Panc1 (cell line): Measurements from ENCODE around the gene SOS2. TPM values are rescaled to one million over a fixed set of nuclear protein-coding genes. Genes with fewer than 3 reads are reported as not detected.

Experiments used
- ATAC-seq: fragments of 200-7000 bp; cut with Tn5 transposase; 2 replicates; pipeline ENCODE4 v1.9.1; 2020; ENCODE audit warnings: mild to moderate bottlenecking, moderate library complexity
- BruUV-seq: library from RNA; stranded (reverse); fragments of 400-500 nt; replicated peaks from 2 replicates; lab custom pipeline; 2021; lab: Mats Ljungman, UMichigan
- CTCF ChIA-PET: fragments of 300-600 bp; sonication (Branson Sonifier 250); formaldehyde crosslinking; loops from one replicate; lab custom pipeline; 2022; ENCODE audit warnings: antibody characterized with exemption; lab: Charles Lee
- POLR2A ChIA-PET: fragments of 300-600 bp; sonication (Branson Sonifier 250); formaldehyde crosslinking; loops from one replicate; lab custom pipeline; 2022; ENCODE audit warnings: antibody characterized with exemption; lab: Charles Lee
- DNase-seq: peaks from one replicate; pipeline ENCODE4 v3.0.0-alpha.2; 2010; ENCODE audit warnings: low read depth, low spot score
- H3K27ac ChIP-seq: 2 replicates; pipeline ENCODE4 v1.5.1; 2011; ENCODE audit warnings: mild to moderate bottlenecking, low read length, inconsistent platforms
- H3K27me3 ChIP-seq: fragments of 200-500 bp; sonication (Bioruptor generic); 2 replicates; pipeline ENCODE4 v1.6.0; 2014; ENCODE audit warnings: low read length, inconsistent platforms; ENCODE audit not compliant: control insufficient read depth, insufficient read depth
- H3K36me3 ChIP-seq: fragments of 200-500 bp; sonication (Bioruptor generic); 2 replicates; pipeline ENCODE4 v1.5.1; 2014; ENCODE audit warnings: inconsistent platforms, mild to moderate bottlenecking, low read length, moderate library complexity; ENCODE audit not compliant: control insufficient read depth, insufficient read depth
- H3K4me1 ChIP-seq: 2 replicates; pipeline ENCODE4 v1.5.1; 2011; ENCODE audit warnings: inconsistent platforms, mild to moderate bottlenecking, low read length, moderate library complexity; ENCODE audit not compliant: control insufficient read depth, insufficient read depth
- H3K4me3 ChIP-seq, 2 experiments: 2 replicates each; pipeline ENCODE4 v1.5.1; 2011 to 2012; ENCODE audit warnings: low read depth in 2 of 2, low read length in 2 of 2, mild to moderate bottlenecking in 2 of 2, inconsistent platforms in 1 of 2, moderate library complexity in 1 of 2
- H3K9me3 ChIP-seq: fragments of 200-500 bp; sonication (Bioruptor generic); 2 replicates; pipeline ENCODE4 v1.5.1; 2014; ENCODE audit warnings: low read depth, mild to moderate bottlenecking, inconsistent platforms, low read length, moderate library complexity; ENCODE audit not compliant: control insufficient read depth, insufficient read depth
- CTCF ChIP-seq: fragments of 450-650 bp; IDR thresholded peaks from 2 replicates; pipeline ENCODE4 v1.5.1; 2017; ENCODE audit warnings: mild to moderate bottlenecking
- POLR2AphosphoS5 ChIP-seq: IDR thresholded peaks from 2 replicates; pipeline ENCODE4 v1.6.1; 2012; ENCODE audit warnings: mild to moderate bottlenecking, low read depth, low read length, moderate library complexity
- REST ChIP-seq, 2 experiments: IDR thresholded peaks; 2 replicates each; pipeline ENCODE4 v1.6.1; 2011 to 2012; ENCODE audit warnings: low read depth in 2 of 2, control low read depth in 1 of 2, low read length in 1 of 2, mild to moderate bottlenecking in 1 of 2, moderate library complexity in 1 of 2; ENCODE audit not compliant: insufficient read depth in 1 of 2
- SIN3A ChIP-seq: IDR thresholded peaks from 2 replicates; pipeline ENCODE4 v1.6.1; 2012; ENCODE audit warnings: low read depth, mild to moderate bottlenecking, low read length, moderate library complexity, borderline replicate concordance; ENCODE audit not compliant: insufficient read depth
- TCF7L2 ChIP-seq: IDR thresholded peaks from 2 replicates; pipeline ENCODE4 v1.6.1; 2011; ENCODE audit warnings: mild to moderate bottlenecking, low read depth, low read length, inconsistent platforms
- in situ Hi-C: cut with HindIII; loops from 2 replicates; pipeline ENCODE4 v1.10.0; 2016; ENCODE audit warnings: low sequenced_read_pairs, low pct_unique_long_range_greater_than_20kb
- intact Hi-C: fragments of 100-400 bp; cut with micrococcal nuclease; formaldehyde crosslinking; loops from one replicate; pipeline ENCODE4 v1.10.0; 2022; ENCODE audit not compliant: unreplicated experiment
- total RNA-seq: library from RNA; stranded (reverse); gene quantifications from one replicate; pipeline ENCODE4 v1.2.1, GENCODE V29; 2021; ENCODE audit not compliant: unreplicated experiment

SOS2 gene
- total RNA-seq, 1 experiment from 2014 or later, result 21.2 TPM

GRCh38 chr14:50232276-50232642, 881 bp upstream of the SOS2 start:
- intact Hi-C loops, result no loop called here
- ChIA-PET CTCF (no interaction called here), POLR2A (no interaction called here)
- H3K27ac ChIP-seq, result peak overlapping the region; percentile 94
- BruUV-seq, result no TSS peak
- no peak for DNase-seq
- H3K36me3 ChIP-seq, result no peaks in the 10 kb centered on the region; the same call in 1 of the 2 replicates
- H3K4me1 ChIP-seq, result peaks cover 15% of the 10 kb centered on the region
- in situ Hi-C loops, result no loop called here
- peak; percentile 5; the same call in 1 of the 2 replicates for ATAC-seq
- no peaks in the 10 kb centered on the region for H3K27me3 ChIP-seq
- H3K4me3 ChIP-seq, result peak overlapping the region; percentile 69 to 79
- no peaks in the 10 kb centered on the region for H3K9me3 ChIP-seq
- no peak for TF ChIP-seq REST (IDR thresholded peaks at IDR 0.05; ENCODE audit: insufficient read depth in 1 of 2, low read depth in 2 of 2, low read length in 1 of 2)
- no peak for TF ChIP-seq SIN3A
- no peak for TF ChIP-seq POLR2AphosphoS5
- TF ChIP-seq TCF7L2, result no peak
- TF ChIP-seq CTCF, result no peak

GRCh38 chr14:50230701-50231474, 490 bp downstream of the SOS2 start:
- BruUV-seq, result no TSS peak
- H3K36me3 ChIP-seq, result no peaks in the 10 kb centered on the region; the same call in 1 of the 2 replicates

More at GRCh38 chr14:50230701-50231474, 490 bp downstream of the SOS2 start:
- in situ Hi-C loops, result no loop called here
- no peaks in the 10 kb centered on the region for H3K9me3 ChIP-seq
- ChIA-PET POLR2A (interaction anchor here (0.6 to 0.7 kb wide), 2 partner anchors 162 to 346 kb away, joined by 3 to 4 read pairs; no protein-coding TSS in a partner anchor), CTCF (no interaction called here)
- peak; percentile 64 for ATAC-seq
- no peaks in the 10 kb centered on the region for H3K27me3 ChIP-seq
- intact Hi-C loops, result no loop called here
- H3K4me1 ChIP-seq, result peaks cover 21% of the 10 kb centered on the region
- TF ChIP-seq POLR2AphosphoS5 (no peak), REST (IDR thresholded peaks at IDR 0.05; ENCODE audit: insufficient read depth in 1 of 2, low read depth in 2 of 2, low read length in 1 of 2) (no peak), TCF7L2 (no peak), CTCF (no peak), SIN3A (0 out of 2 replicates have a peak, but pooled peaks have one; percentile 85)
- peak overlapping the region; percentile 89 for H3K27ac ChIP-seq
- DNase-seq, result peak; percentile 43
- H3K4me3 ChIP-seq, result peak overlapping the region; percentile 79 to 82
